SU-DHL-6 (cell line): Measurements from ENCODE around the gene LMAN2L.

Experiments
- H2AFZ ChIP-seq: fragments of 200-600 bp; sonication (generic); 2 replicates; pipeline ENCODE4 v1.6.1; 2014; ENCODE audit warnings: low read depth, mild to moderate bottlenecking, moderate library complexity, mixed read lengths, antibody characterized with exemption, low read length; ENCODE audit not compliant: severe bottlenecking
- H3F3A ChIP-seq: fragments of 200-600 bp; shearing (Covaris generic); 2 replicates; pipeline ENCODE4 v1.6.0; 2016; ENCODE audit warnings: antibody characterized with exemption, mild to moderate bottlenecking; ENCODE audit not compliant: insufficient read depth
- H3K27ac ChIP-seq: fragments of 200-600 bp; sonication (generic); 2 replicates; pipeline ENCODE4 v1.5.1; 2016; ENCODE audit warnings: low read depth, mild to moderate bottlenecking, low read length, moderate library complexity, mixed read lengths
- H3K27me3 ChIP-seq: fragments of 200-600 bp; sonication (generic), shearing (Covaris generic); 2 replicates; pipeline ENCODE4 v1.6.0; 2014; ENCODE audit warnings: mild to moderate bottlenecking, low read length
- H3K36me3 ChIP-seq: fragments of 200-600 bp; sonication (generic); 2 replicates; pipeline ENCODE4 v1.6.1; 2014; ENCODE audit warnings: mild to moderate bottlenecking, low read length, mixed read lengths
- H3K4me2 ChIP-seq: fragments of 300-600, 200-600 bp; shearing (Covaris generic), sonication (generic); 2 replicates; pipeline ENCODE4 v1.6.0; 2014; ENCODE audit warnings: low read length, low read depth, mild to moderate bottlenecking; ENCODE audit not compliant: poor library complexity, severe bottlenecking
- H3K4me3 ChIP-seq: fragments of 200-600 bp; sonication (generic); 2 replicates; pipeline ENCODE4 v1.5.1; 2014; ENCODE audit warnings: antibody characterized with exemption, low read length, mild to moderate bottlenecking, mixed read lengths; ENCODE audit not compliant: insufficient read depth, poor library complexity, severe bottlenecking
- H3K79me2 ChIP-seq: fragments of 200-600 bp; sonication (generic); 2 replicates; pipeline ENCODE4 v1.6.1; 2014; ENCODE audit warnings: mild to moderate bottlenecking, low read length, moderate library complexity; ENCODE audit not compliant: insufficient read depth
- H3K9ac ChIP-seq: fragments of 200-600 bp; sonication (generic); 2 replicates; pipeline ENCODE4 v1.7.0; 2014; ENCODE audit warnings: mild to moderate bottlenecking, low read length
- H3K9me2 ChIP-seq: fragments of 200-600 bp; sonication (generic); replicated peaks from 2 replicates; pipeline ENCODE4 v1.6.1; 2014; ENCODE audit warnings: low read length; ENCODE audit not compliant: insufficient read depth
- H3K9me3 ChIP-seq: fragments of 200-600 bp; sonication (generic); 2 replicates; pipeline ENCODE4 v1.6.1; 2014; ENCODE audit warnings: low read length, mixed read lengths; ENCODE audit not compliant: insufficient read depth
- H4K20me1 ChIP-seq: fragments of 200-600 bp; sonication (generic); 2 replicates; pipeline ENCODE4 v1.6.1; 2014; ENCODE audit warnings: low read depth, mild to moderate bottlenecking, antibody characterized with exemption, low read length, moderate library complexity, mixed read lengths
- EZH2phosphoT487 ChIP-seq: fragments of 200-600 bp; sonication (generic), shearing (Covaris generic); conservative IDR thresholded peaks from 2 replicates; pipeline ENCODE4 v1.6.1; 2018; ENCODE audit warnings: mild to moderate bottlenecking, antibody characterized with exemption, low read length, moderate library complexity, mixed read lengths
- TF ChIP-seq, protein P1 (sequence below): fragments of 200-600 bp; sonication (generic); IDR thresholded peaks from one replicate; pipeline ENCODE4 v1.5.1; 2017; ENCODE audit warnings: antibody characterized with exemption, mild to moderate bottlenecking, low read length, moderate library complexity; ENCODE audit not compliant: insufficient read depth, poor library complexity, severe bottlenecking

Gene LMAN2L

DNA sequence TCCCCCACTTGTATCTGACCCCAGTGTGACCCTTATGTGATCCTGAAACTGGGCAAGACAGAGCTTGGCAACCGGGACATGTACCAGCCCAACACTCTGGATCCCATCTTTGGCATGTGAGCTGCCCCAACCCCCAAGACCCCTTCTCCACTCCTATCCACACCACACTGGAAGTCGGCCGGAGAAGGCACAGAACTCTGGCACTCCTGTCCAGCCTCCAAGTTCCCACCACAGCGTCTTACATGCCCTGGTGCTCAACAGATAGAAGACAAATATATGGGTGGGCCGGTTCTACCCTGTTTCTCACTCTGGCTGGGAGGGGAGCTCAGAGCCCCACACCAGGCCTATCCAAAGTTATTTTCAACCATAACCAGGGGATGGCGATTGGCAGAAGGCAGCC lies 40.8 kb downstream of the LMAN2L start:
- no peak overlapping the region for H2AFZ ChIP-seq
- no peak overlapping the region for H3K9ac ChIP-seq
- no peaks in the 10 kb centered on the region for H3K9me3 ChIP-seq
- no peaks in the 10 kb centered on the region for H3K9me2 ChIP-seq
- H3F3A ChIP-seq = no peaks in the 10 kb centered on the region
- H3K27me3 ChIP-seq = no peaks in the 10 kb centered on the region
- no peaks in the 10 kb centered on the region for H3K79me2 ChIP-seq
- TF ChIP-seq, protein P1, sequence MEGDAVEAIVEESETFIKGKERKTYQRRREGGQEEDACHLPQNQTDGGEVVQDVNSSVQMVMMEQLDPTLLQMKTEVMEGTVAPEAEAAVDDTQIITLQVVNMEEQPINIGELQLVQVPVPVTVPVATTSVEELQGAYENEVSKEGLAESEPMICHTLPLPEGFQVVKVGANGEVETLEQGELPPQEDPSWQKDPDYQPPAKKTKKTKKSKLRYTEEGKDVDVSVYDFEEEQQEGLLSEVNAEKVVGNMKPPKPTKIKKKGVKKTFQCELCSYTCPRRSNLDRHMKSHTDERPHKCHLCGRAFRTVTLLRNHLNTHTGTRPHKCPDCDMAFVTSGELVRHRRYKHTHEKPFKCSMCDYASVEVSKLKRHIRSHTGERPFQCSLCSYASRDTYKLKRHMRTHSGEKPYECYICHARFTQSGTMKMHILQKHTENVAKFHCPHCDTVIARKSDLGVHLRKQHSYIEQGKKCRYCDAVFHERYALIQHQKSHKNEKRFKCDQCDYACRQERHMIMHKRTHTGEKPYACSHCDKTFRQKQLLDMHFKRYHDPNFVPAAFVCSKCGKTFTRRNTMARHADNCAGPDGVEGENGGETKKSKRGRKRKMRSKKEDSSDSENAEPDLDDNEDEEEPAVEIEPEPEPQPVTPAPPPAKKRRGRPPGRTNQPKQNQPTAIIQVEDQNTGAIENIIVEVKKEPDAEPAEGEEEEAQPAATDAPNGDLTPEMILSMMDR = no peak
- no peak for TF ChIP-seq EZH2phosphoT487
- H3K27ac ChIP-seq = no peak overlapping the region
- H3K36me3 ChIP-seq = no peaks in the 10 kb centered on the region
- no peak overlapping the region for H3K4me2 ChIP-seq
- no peaks in the 10 kb centered on the region for H4K20me1 ChIP-seq
- H3K4me3 ChIP-seq = no peak overlapping the region

DNA sequence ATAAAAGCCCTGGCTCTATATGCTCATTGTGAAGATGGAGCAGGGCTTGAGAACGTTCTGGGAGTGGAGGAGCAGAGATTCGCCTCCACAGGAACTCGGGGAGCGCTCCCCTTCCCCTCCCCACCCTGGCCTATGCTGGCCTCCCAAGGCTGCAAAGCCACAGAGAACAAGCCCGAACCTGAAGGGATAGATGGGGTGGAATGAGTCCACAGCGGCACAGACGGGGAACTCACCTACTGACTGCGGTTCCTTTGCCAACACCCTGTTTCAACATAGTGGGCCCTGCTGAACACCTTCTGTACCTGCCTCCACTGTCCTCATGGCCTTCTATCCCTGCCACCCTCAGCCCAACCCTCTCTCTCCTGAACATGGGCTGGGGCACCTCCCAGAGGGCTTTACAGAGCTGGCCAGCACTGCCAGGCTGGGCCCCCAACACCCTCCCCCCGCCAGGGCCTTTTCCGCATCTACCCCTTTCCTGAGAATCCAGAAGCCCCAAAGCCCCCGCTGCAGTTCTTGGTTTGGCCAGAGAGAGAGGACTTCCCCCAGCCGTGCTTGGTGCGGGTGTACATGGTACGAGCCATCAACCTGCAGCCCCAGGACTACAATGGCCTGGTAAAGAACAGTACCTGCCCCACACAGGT lies 41.5 kb downstream of the LMAN2L start:
- H3K27me3 ChIP-seq = no peaks in the 10 kb centered on the region
- H3K9me3 ChIP-seq = no peaks in the 10 kb centered on the region
- H3K27ac ChIP-seq = no peak overlapping the region
- no peak overlapping the region for H3K4me2 ChIP-seq
- H3K79me2 ChIP-seq = no peaks in the 10 kb centered on the region
- no peaks in the 10 kb centered on the region for H3K9me2 ChIP-seq
- no peak overlapping the region for H3K4me3 ChIP-seq
- H3K36me3 ChIP-seq = no peaks in the 10 kb centered on the region
- H3K9ac ChIP-seq = no peak overlapping the region
- no peaks in the 10 kb centered on the region for H4K20me1 ChIP-seq
- H2AFZ ChIP-seq = no peak overlapping the region
- H3F3A ChIP-seq = no peaks in the 10 kb centered on the region
- TF ChIP-seq, protein P1 = no peak
- TF ChIP-seq EZH2phosphoT487 = no peak

DNA sequence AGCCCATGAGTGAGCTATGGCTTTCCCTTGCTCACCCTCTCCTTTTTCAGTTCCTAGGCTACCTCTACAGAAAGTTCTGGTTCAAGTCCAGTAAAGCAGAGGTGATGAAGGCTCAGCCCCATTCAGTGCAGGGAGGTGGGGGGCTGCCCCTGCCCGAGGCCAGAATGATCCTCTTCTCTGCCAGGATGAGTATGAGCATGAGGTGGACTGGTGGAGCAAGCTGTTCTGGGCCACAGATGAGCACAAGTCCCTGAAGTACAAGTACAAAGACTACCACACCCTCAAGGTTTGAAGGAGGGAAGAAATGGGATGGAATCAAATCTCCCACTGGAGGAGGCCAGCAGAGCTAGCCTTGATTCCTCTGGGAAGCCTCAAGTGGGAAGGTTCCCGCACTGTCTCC lies 42.4 kb downstream of the LMAN2L start:
- Histone ChIP-seq H3K9me3 (no peaks in the 10 kb centered on the region), H3K27ac (no peak overlapping the region), H3K9ac (no peak overlapping the region), H3K4me3 (no peak overlapping the region), H3F3A (no peaks in the 10 kb centered on the region), H4K20me1 (no peaks in the 10 kb centered on the region), H2AFZ (no peak overlapping the region), H3K9me2 (no peaks in the 10 kb centered on the region), H3K79me2 (no peaks in the 10 kb centered on the region), H3K27me3 (no peaks in the 10 kb centered on the region), H3K36me3 (no peaks in the 10 kb centered on the region), H3K4me2 (no peak overlapping the region)
- TF ChIP-seq, protein P1 = no peak
- no peak for TF ChIP-seq EZH2phosphoT487
